HEK293 (cell line): ENCODE measurements around the gene CCDC195.

Experiments used
- CTCF ChIP-seq: fragments of 450-650 bp; formaldehyde crosslinking; IDR thresholded peaks from 2 replicates; pipeline ENCODE4 v1.5.1; 2016; ENCODE audit warnings: missing biosample characterization, missing genetic modification characterization
- HOXA7 ChIP-seq: sonication (generic); formaldehyde crosslinking; IDR thresholded peaks from 2 replicates; pipeline ENCODE4 v1.8.1; 2022; ENCODE audit warnings: missing genetic modification reagents, borderline replicate concordance
- KLF9 ChIP-seq: fragments of 450-650 bp; formaldehyde crosslinking; IDR thresholded peaks from 2 replicates; pipeline ENCODE4 v1.5.1; 2016; ENCODE audit warnings: missing biosample characterization, missing genetic modification characterization, low read depth
- PRDM1 ChIP-seq: fragments of 450-650 bp; formaldehyde crosslinking; IDR thresholded peaks from 2 replicates; pipeline ENCODE4; 2016; ENCODE audit warnings: missing biosample characterization, missing genetic modification characterization
- ZNF521 ChIP-seq: fragments of 450-650 bp; formaldehyde crosslinking; IDR thresholded peaks from 2 replicates; pipeline ENCODE4 v1.5.1; 2017; ENCODE audit warnings: missing biosample characterization, mild to moderate bottlenecking, missing genetic modification characterization
- TF ChIP-seq, protein P1 (sequence below): fragments of 450-650 bp; formaldehyde crosslinking; IDR thresholded peaks from 2 replicates; pipeline ENCODE4 v1.5.1; 2016; ENCODE audit warnings: missing biosample characterization, missing genetic modification characterization, low read depth

- TF ChIP-seq CTCF (tag by site-specific recombination) (no peak), HOXA7 (CRISPR knock-in tag) (no peak), PRDM1 (no peak), KLF9 (tag by site-specific recombination) (no peak), ZNF521 (no peak)
- TF ChIP-seq, protein P1, sequence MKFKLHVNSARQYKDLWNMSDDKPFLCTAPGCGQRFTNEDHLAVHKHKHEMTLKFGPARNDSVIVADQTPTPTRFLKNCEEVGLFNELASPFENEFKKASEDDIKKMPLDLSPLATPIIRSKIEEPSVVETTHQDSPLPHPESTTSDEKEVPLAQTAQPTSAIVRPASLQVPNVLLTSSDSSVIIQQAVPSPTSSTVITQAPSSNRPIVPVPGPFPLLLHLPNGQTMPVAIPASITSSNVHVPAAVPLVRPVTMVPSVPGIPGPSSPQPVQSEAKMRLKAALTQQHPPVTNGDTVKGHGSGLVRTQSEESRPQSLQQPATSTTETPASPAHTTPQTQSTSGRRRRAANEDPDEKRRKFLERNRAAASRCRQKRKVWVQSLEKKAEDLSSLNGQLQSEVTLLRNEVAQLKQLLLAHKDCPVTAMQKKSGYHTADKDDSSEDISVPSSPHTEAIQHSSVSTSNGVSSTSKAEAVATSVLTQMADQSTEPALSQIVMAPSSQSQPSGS (tag by site-specific recombination) = no peak
Measured at GRCh38 chr2:224734949-224735348, 18.8 kb upstream of the CCDC195 start.
